Hematopoietic multipotent progenitor cell treated with erythropoietin and hydrocortisone succinate and interleukin-3 and kit ligand, for 6 days (in vitro differentiated cells): ENCODE results near the gene MBNL2.

Source experiments
- DNase-seq: peaks from one replicate; pipeline ENCODE4 v3.0.0-alpha.2; 2015

Gene MBNL2

GRCh38 chr13:97307118-97307881 is 85.2 kb downstream of the MBNL2 start:
- no peak for DNase-seq

GRCh38 chr13:97307882-97308624 is 85.9 kb downstream of the MBNL2 start:
- no peak for DNase-seq

GRCh38 chr13:97308735-97309429 is 86.7 kb downstream of the MBNL2 start:
- no peak for DNase-seq

- no peak for DNase-seq
Measured at GRCh38 chr13:97310809-97311436, 88.8 kb downstream of the MBNL2 start.

GRCh38 chr13:97311956-97312355 is 89.8 kb downstream of the MBNL2 start:
- no peak for DNase-seq

- DNase-seq = no peak
Measured at GRCh38 chr13:97313551-97314260, 91.6 kb downstream of the MBNL2 start.

GRCh38 chr13:97316390-97316789 is 94.3 kb downstream of the MBNL2 start:
- no peak for DNase-seq

- DNase-seq = no peak
Measured at GRCh38 chr13:97317933-97318332, 95.8 kb downstream of the MBNL2 start.

- peak; percentile 19 for DNase-seq
Measured at GRCh38 chr13:97318532-97318931, 96.4 kb downstream of the MBNL2 start.

GRCh38 chr13:97319113-97319720 is 97.1 kb downstream of the MBNL2 start:
- DNase-seq = peak; percentile 30

- no peak for DNase-seq
Measured at GRCh38 chr13:97321101-97321500, 99.0 kb downstream of the MBNL2 start.

- DNase-seq = no peak
Measured at GRCh38 chr13:97321616-97322321, 99.6 kb downstream of the MBNL2 start.

GRCh38 chr13:97322740-97323342 is 100.7 kb downstream of the MBNL2 start:
- DNase-seq = no peak

- no peak for DNase-seq
Measured at GRCh38 chr13:97324115-97324514, 102.0 kb downstream of the MBNL2 start.

GRCh38 chr13:97325738-97326137 is 103.6 kb downstream of the MBNL2 start:
- no peak for DNase-seq

- DNase-seq = peak; percentile 83
Measured at GRCh38 chr13:97327086-97327485, 105.0 kb downstream of the MBNL2 start.

GRCh38 chr13:97327506-97328221 is 105.5 kb downstream of the MBNL2 start:
- DNase-seq = peak; percentile 95

- DNase-seq = no peak
Measured at GRCh38 chr13:97328222-97328790, 106.2 kb downstream of the MBNL2 start.

GRCh38 chr13:97329331-97329730 is 107.2 kb downstream of the MBNL2 start:
- DNase-seq = peak; percentile 45

- DNase-seq = no peak
Measured at GRCh38 chr13:97330448-97330847, 108.3 kb downstream of the MBNL2 start.
